ENCODE measurements around the gene CEP19. TPM values are rescaled to one million over a fixed set of nuclear protein-coding genes. Genes with fewer than 3 reads are reported as not detected.

CEP19 gene
- total and polyA plus RNA-seq, 2 of the 4 experiments (the other 2 are of a cell fraction) = 1.1 to 1.4 TPM

DNA sequence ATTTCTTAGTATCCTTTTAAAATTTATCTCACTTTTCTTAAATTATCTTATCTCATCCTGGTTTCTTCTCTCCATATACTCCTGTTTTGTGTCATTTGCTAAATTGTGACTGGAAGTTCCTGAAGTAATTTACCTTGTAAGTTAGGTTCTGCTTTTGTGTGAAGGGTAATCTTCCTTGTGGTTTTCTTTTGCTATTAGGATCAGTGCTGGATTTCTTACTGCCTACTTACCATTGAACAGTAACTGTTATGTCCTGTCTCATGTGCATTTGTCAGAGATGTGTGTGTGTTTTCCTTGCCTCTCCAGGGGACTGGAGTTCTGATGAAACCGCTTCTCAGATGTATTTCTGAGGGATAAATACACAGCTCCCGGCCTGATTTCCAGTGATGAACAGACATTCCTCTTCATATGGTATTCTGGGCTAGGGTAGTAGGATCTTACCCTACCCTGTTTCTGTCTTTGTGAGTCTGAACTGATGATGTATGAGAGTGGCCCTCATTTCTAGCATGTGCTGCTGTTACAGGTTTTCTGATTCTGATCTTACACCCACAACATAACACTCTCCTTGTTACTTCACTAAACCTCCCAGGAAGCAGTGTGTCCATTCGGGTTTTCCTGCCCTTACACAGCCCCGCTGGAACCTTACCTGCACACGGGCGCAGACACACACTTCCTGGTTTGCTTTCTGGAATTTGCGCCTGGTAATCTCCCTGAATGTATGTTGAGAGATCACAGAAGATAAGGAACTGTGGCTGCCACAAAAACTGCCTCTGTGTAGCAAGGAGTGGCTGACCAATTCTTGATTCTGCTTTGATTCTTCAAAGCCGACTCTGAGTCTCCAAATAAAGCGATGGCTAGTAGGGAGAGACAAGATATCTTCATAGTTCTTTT, 42.3 kb upstream of the CEP19 start:
- peak; percentile 41 for ATAC-seq (ENCODE audit: low read depth)
- no peak overlapping the region for H2BK20ac ChIP-seq (ENCODE audit: low read depth, low read length)

More for the DNA sequence above, 42.3 kb upstream of the CEP19 start:
- Histone ChIP-seq H3K18ac (ENCODE audit: low read depth, low read length) (no peak overlapping the region), H2BK15ac (ENCODE audit: low read depth, low read length) (no peak overlapping the region), H3K14ac (replicated peaks; ENCODE audit: low read depth, low read length) (no peak overlapping the region), H2BK120ac (ENCODE audit: low read depth, low read length) (no peak overlapping the region), H4K20me1 (ENCODE audit: insufficient read depth, low read length) (peaks cover 60% of the 10 kb centered on the region), H2BK5ac (ENCODE audit: low read depth, low read length, poor library complexity, severe bottlenecking) (no peak overlapping the region), H4K5ac (ENCODE audit: low read depth, low read length) (no peak overlapping the region), H4K91ac (ENCODE audit: insufficient read depth, low read depth, low read length) (no peak overlapping the region), H3K36me3 (ENCODE audit: control insufficient read depth, insufficient read depth, low read length) (peaks cover 2% of the 10 kb centered on the region; the same call in 1 of the 2 replicates), H3K4me3 (ENCODE audit: insufficient read depth, low read depth, low read length) (no peak overlapping the region), H3K79me1 (ENCODE audit: low read depth in 1 of 2, low read length in 2 of 2) (peaks cover 22 to 72% of the 10 kb centered on the region in 2 experiments; a peak in 3 of 4 replicates), H3K27me3 (ENCODE audit: control insufficient read depth, insufficient read depth, low read length) (no peaks in the 10 kb centered on the region), H3K9me3 (ENCODE audit: control insufficient read depth, insufficient read depth, low read length) (no peaks in the 10 kb centered on the region; the same call in 1 of the 2 replicates), H2AK9ac (replicated peaks; ENCODE audit: low read depth, low read length, poor library complexity) (no peak overlapping the region), H3K27ac (ENCODE audit: insufficient read depth, low read length) (no peak overlapping the region), H3K9me1 (ENCODE audit: insufficient read depth, low read length) (peaks cover 6% of the 10 kb centered on the region), H3K4ac (ENCODE audit: low read depth, low read length) (no peak overlapping the region), H3K56ac (ENCODE audit: extremely low read depth, insufficient read depth, low read length) (no peak overlapping the region), H3K23ac (ENCODE audit: low read depth, low read length) (no peak overlapping the region), H3K4me1 (ENCODE audit: control insufficient read depth, insufficient read depth, low read length) (peaks cover 5% of the 10 kb centered on the region), H2AK5ac (ENCODE audit: low read depth, low read length) (no peak overlapping the region), H4K8ac (ENCODE audit: low read depth in 2 of 2, low read length in 2 of 2) (no peak overlapping the region), H2AFZ (replicated peaks; ENCODE audit: low read length, poor library complexity) (no peak overlapping the region), H3K4me2 (ENCODE audit: low read depth, low read length) (no peak overlapping the region), H3K9ac (ENCODE audit: low read depth, low read length) (no peak overlapping the region)
- in situ Hi-C loops (cut with MboI; ENCODE audit: low sequenced_read_pairs) (no loop called here), intact Hi-C loops (cut with micrococcal nuclease) (loop anchor here (5.0 kb wide), 1 partner anchor 38 kb away; no protein-coding TSS in a partner anchor), dilution Hi-C loops (cut with HindIII; ENCODE audit: low sequenced_read_pairs, unreplicated experiment) (no loop called here)
- no peak for DNase-seq
- TF ChIP-seq MXI1 (IDR thresholded peaks at IDR 0.05; ENCODE audit: borderline replicate concordance, low read depth, low read length) (no peak), RCOR1 (IDR thresholded peaks at IDR 0.05; ENCODE audit: insufficient replicate concordance, low read length) (no peak), POLR2A (IDR thresholded peaks at IDR 0.05; ENCODE audit: low read depth, low read length) (no peak)
- TF ChIP-seq, protein P1, sequence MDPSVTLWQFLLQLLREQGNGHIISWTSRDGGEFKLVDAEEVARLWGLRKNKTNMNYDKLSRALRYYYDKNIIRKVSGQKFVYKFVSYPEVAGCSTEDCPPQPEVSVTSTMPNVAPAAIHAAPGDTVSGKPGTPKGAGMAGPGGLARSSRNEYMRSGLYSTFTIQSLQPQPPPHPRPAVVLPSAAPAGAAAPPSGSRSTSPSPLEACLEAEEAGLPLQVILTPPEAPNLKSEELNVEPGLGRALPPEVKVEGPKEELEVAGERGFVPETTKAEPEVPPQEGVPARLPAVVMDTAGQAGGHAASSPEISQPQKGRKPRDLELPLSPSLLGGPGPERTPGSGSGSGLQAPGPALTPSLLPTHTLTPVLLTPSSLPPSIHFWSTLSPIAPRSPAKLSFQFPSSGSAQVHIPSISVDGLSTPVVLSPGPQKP (IDR thresholded peaks at IDR 0.05; ENCODE audit: borderline replicate concordance, low read depth, low read length) = no peak
- no TSS peak for BruUV-seq (replicated peaks)
- 97% methylated on average over 5 of the region's 9 CpGs; no CpG with 5 or more reads in 1 of the 2 experiments for WGBS, 2 experiments (ENCODE audit: extremely low coverage in 2 of 2, insufficient read length in 1 of 2)
- ChIA-PET POLR2A (ENCODE audit: unreplicated experiment) (no interaction called here), CTCF (no interaction called here)

Data from IMR-90 (cell line).